ENCODE measurements around the gene GTPBP1.

GTPBP1 gene

DNA sequence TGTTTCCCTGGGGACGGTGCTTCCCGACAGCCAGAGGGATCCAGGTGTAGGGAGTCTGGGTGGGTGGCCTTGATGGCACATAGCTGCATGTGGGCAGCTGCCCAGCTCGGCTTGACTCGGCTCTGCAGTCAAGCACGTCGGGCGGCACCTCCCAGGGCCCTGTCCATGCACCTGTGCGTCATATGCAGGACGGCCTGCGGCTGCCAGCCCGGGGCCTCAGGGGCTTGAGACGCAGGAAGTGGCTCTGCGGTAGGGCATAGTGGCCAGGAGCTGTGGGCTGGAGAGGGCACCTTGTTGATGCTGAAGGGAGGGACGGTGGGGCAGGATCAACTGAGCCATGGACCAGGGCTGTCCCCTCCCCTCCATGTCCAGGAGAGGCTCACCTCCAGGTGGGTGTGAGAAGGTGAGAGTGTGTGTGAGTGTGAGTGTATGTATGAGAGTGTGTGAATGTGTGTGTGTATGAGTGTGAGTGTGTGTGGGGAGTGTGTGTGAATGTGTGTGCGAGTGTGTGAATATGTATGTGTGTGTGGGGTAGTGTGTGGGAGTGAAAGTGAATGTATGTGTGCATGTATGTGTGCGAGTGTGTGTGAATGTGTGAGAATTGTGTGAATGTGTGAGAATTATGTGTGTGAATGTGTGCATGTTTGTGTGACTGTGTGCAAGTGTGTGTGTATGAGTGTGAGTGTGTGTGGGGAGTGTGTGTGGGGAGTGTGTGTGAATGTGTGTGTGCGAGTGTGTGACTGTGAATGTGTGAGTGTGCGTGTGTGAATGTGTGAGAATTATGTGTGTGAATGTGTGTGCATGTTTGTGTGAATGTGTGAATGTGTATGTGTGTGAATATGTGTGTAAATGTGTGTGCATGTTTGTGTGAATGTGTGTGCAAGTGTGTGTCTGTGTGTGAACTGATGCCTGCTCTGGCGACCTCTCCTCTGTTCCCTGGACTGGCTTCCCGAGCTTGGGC is 55.7 kb downstream of the GTPBP1 start:
- FAIRE-seq, result no peak

GRCh38 chr22:38762551-38762983 is 56.8 kb downstream of the GTPBP1 start:
- no peak for FAIRE-seq

GRCh38 chr22:38766076-38766777 is 60.5 kb downstream of the GTPBP1 start:
- peak; percentile 38 for FAIRE-seq

- no peak for FAIRE-seq
These were observed 61.6 kb downstream of the GTPBP1 start for GRCh38 chr22:38767313-38767712.

- FAIRE-seq, result no peak
These were observed 62.3 kb downstream of the GTPBP1 start for GRCh38 chr22:38768036-38768435.

DNA sequence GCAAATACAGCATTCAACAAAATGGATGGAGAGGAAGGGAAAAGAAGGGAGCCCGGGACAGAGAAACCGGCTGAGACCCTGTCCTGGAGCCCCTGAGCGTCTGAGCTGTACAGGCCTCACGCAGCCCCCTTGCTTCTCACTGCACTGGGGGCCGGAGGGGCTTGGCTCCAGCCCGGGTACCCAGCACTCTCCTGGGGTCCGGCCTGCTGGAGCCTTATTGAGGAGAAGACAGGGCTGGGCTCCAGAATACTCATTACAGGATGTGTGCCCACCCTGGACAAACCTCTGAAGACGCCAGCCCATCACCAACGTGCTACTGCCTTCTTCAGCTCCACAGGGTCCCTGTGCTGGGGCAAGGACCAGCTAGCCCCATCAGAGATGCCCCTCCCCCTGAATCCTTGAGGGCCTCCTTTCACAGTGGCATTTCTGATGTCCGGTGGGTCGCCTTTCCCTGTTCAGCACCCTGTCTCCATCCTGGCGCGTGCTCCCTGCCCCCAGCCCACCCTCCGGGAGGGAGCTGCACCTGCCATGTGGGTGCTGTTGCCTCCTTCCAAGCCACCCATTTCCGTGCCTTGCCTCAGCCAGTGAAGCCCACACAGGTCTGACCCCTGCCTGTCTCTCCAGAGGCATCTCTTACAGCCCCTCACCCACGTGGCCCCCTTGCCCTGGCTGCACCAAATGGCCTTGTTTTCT is 64.7 kb downstream of the GTPBP1 start:
- FAIRE-seq, result no peak

GRCh38 chr22:38772623-38772873 is 66.8 kb downstream of the GTPBP1 start:
- FAIRE-seq, result no peak

DNA sequence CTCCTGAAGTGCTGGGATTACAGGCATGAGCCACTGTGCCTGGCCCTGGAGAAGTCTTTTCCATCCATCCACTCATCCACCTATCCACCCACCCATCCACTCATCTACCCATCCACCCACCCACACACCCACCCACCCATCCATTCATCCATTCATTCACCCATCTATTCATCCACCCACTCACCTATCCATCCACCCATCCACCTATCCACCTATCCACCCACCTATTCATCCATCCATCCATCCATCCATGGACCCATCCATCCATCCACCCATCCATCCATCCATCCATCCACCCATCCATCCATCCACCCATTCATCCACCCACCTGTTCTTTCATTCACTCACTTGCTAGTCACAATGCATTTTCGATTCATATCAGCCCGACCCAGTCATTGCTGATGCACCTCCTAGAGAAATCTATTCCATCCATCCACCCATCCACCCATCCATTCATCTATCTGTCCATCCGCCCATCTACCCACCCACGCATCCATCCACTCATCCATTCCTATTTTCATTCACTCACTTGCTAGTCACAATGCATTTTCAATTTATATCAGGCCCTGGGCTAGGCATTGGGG is 67.7 kb downstream of the GTPBP1 start:
- no peak for FAIRE-seq

DNA sequence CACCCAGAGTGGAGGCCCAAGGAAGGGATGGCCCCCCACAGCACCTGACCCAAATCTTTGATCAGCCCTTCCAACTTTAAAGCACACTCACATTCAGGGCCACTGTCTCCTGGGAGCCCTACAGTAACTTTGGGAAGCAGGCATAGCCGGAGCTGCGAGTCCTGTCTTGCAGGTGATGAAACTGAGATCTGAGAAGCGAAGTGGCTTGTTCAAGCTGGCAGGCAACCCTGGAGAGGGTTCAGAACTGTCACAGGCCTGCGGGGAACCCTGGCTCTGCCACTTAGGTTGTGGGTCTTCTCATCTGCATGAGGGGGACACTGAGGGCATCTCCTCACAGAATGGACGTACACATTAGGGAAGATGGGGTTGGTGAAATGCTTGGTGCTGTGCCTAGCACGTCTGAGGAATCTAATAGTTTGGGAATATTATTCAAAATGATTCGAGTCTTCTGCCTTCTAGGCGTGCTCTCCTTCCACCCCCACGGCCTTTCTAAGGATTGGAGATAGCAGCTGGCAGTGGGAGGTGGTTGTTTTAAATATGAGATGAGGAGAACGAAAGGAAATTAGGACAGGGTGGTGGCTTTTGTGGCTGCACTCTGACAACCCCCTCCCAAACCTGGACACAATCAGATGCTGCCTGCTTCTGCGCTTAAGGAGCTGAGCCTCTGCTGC is 68.9 kb downstream of the GTPBP1 start:
- FAIRE-seq, result no peak

GRCh38 chr22:38775656-38776055 is 69.9 kb downstream of the GTPBP1 start:
- no peak for FAIRE-seq

- no peak for FAIRE-seq
These were observed 70.3 kb downstream of the GTPBP1 start for GRCh38 chr22:38776086-38776485.

GRCh38 chr22:38777087-38777671 is 71.4 kb downstream of the GTPBP1 start:
- FAIRE-seq, result no peak

- no peak for FAIRE-seq
These were observed 75.3 kb downstream of the GTPBP1 start for GRCh38 chr22:38781033-38781432.

DNA sequence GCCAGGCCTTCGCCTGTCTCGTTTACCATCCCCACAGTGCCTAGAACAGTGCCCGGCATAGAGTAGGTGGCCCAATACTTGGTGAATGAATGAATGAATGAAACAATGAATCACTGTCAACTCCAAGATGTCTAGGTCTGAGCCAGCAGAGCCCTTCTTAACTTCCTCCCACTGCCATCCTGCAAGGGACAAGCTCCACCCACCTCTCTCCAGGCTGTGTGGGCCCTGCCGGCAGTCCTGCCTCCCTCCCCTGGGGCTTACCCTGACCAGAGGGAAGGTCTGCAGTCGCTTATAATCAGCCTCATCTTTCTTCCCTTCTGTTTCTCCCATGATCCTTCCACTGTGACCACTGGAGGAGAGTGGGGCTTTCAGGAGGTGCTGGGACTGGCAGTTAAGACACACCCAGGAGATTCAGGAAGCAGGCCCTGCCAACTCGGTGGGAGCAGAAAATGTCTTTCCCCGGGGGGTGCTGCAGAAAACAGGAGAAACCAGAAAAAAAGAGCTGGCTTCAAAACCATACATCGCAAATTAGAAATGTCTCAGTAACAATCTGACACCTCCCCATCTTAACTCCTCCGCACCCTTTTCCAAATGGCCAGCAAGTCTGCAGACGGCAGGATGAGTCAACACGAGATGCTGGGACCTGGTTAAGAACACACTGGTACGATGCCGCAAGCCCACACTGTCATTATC is 76.8 kb downstream of the GTPBP1 start:
- FAIRE-seq, result no peak

Data from islet of Langerhans (tissue), 1 donor.